Hepatocyte (in vitro differentiated cells): Measurements from ENCODE around the gene STIP1.

Experiments
- EZH2 ChIP-seq: fragments of 200-600 bp; sonication (generic); IDR thresholded peaks from 2 replicates; pipeline ENCODE4 v1.6.1; 2016; ENCODE audit warnings: antibody characterized with exemption, mild to moderate bottlenecking, borderline replicate concordance
- TF ChIP-seq, protein P1 (sequence below): fragments of 200-600 bp; sonication (generic); IDR thresholded peaks from 2 replicates; pipeline ENCODE4 v1.5.1; 2016; ENCODE audit warnings: antibody characterized with exemption, mild to moderate bottlenecking; ENCODE audit not compliant: poor library complexity

DNA sequence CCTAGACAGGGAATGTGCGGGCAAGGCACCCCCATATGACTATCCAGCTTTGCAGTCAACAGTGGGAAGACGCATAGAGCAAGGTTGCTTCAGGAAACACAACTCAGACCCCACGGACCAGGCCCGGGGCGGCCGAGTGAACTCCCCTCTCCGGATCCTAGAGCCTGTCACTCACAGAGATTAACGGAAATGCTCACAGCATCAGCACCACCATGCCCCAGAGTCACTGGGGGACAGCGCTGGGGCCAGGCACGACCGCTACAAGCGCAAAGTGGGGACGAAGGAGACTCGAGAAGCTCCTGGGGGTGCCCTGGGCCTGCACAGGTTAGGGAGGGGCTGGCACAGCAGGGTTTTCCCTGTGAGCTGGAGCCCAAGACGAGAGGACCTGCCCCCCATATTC is 35.9 kb upstream of the STIP1 start:
- TF ChIP-seq, protein P1, sequence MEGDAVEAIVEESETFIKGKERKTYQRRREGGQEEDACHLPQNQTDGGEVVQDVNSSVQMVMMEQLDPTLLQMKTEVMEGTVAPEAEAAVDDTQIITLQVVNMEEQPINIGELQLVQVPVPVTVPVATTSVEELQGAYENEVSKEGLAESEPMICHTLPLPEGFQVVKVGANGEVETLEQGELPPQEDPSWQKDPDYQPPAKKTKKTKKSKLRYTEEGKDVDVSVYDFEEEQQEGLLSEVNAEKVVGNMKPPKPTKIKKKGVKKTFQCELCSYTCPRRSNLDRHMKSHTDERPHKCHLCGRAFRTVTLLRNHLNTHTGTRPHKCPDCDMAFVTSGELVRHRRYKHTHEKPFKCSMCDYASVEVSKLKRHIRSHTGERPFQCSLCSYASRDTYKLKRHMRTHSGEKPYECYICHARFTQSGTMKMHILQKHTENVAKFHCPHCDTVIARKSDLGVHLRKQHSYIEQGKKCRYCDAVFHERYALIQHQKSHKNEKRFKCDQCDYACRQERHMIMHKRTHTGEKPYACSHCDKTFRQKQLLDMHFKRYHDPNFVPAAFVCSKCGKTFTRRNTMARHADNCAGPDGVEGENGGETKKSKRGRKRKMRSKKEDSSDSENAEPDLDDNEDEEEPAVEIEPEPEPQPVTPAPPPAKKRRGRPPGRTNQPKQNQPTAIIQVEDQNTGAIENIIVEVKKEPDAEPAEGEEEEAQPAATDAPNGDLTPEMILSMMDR, result no peak
- TF ChIP-seq EZH2, result no peak
